ENCODE measurements around the gene LINGO3. TPM values are rescaled to one million over a fixed set of nuclear protein-coding genes. Genes with fewer than 3 reads are reported as not detected.

LINGO3 gene
- total and polyA plus RNA-seq, 2 donors (not counting 3 experiments of a cell fraction or from before 2014, with no cell fraction given) = not detected

- ChIA-PET POLR2A (no interaction called here), CTCF (interaction anchor here (2.5 kb wide), 1 partner anchor 8 kb away, joined by 5 read pairs; no protein-coding TSS in a partner anchor)
- TF ChIP-seq POLR2A (IDR thresholded peaks at IDR 0.05; ENCODE audit: low read depth, low read length) (no peak), FOS (IDR thresholded peaks at IDR 0.05; ENCODE audit: borderline replicate concordance, insufficient read depth, low read length) (no peak), MAX (IDR thresholded peaks at IDR 0.05; ENCODE audit: insufficient read depth, insufficient read length) (no peak), CTCF (IDR thresholded peaks at IDR 0.05; ENCODE audit: extremely low read depth in 1 of 2, insufficient read depth in 1 of 2, low read depth in 1 of 2, low read length in 2 of 2) (no peak), JUN (IDR thresholded peaks at IDR 0.05; ENCODE audit: borderline replicate concordance, insufficient read depth, insufficient read length, low read depth) (no peak)
Observed at GRCh38 chr19:2296141-2296540, 11.8 kb downstream of the LINGO3 start.

More at GRCh38 chr19:2296141-2296540, 11.8 kb downstream of the LINGO3 start:
- Histone ChIP-seq H3K27ac (ENCODE audit: insufficient read depth, low read depth, low read length) (no peak overlapping the region), H3K4me2 (ENCODE audit: insufficient read depth, low read length) (no peak overlapping the region), H3K36me3 (ENCODE audit: control insufficient read depth in 2 of 2, extremely low read depth in 1 of 2, insufficient read depth in 2 of 2, low read length in 2 of 2) (no peaks in the 10 kb centered on the region), H3K9me3 (replicated peaks; ENCODE audit: control insufficient read depth, insufficient read depth, low read length) (no peaks in the 10 kb centered on the region), H2AFZ (ENCODE audit: low read depth, low read length) (no peak overlapping the region), H3K4me3 (replicated peaks in 1 of 3; ENCODE audit: insufficient read depth in 1 of 3, low read depth in 1 of 3, low read length in 3 of 3) (no peak overlapping the region), H3K79me2 (ENCODE audit: control insufficient read depth, insufficient read depth, low read length) (no peaks in the 10 kb centered on the region), H3K4me1 (ENCODE audit: control insufficient read depth, extremely low read depth, insufficient read depth, low read length) (peaks cover 3% of the 10 kb centered on the region), H4K20me1 (replicated peaks; ENCODE audit: control insufficient read depth, extremely low read depth, insufficient read depth, low read length) (no peaks in the 10 kb centered on the region), H3K9ac (replicated peaks; ENCODE audit: extremely low read depth, insufficient read depth, low read length) (no peak overlapping the region), H3K9me1 (replicated peaks; ENCODE audit: control insufficient read depth, extremely low read depth, insufficient read depth, low read length) (no peaks in the 10 kb centered on the region), H3K27me3 (ENCODE audit: control insufficient read depth in 2 of 2, insufficient read depth in 2 of 2, low read length in 2 of 2) (peaks cover 18 to 30% of the 10 kb centered on the region in 2 experiments)
- dilution Hi-C loops (cut with MboI; ENCODE audit: extremely low pct_ligation_motif_present, low sequenced_read_pairs) = no loop called here
- intact Hi-C loops (cut with micrococcal nuclease) = no loop called here
- DNase-seq (ENCODE audit: low read depth, low spot score) (no peak), FAIRE-seq (no peak)
- no TSS peak for BruUV-seq (replicated peaks)

All from endothelial cell of umbilical vein (primary cell).